Mesenchymal stem cell (in vitro differentiated cells and primary cell): Measurements from ENCODE around the gene AFAP1.

Experiments
- DNase-seq: peaks from one replicate; pipeline ENCODE4 v3.0.0-alpha.2; 2013
- H2AFZ ChIP-seq: one replicate; pipeline ENCODE4 v1.6.1; 2013; ENCODE audit warnings: low read depth, mild to moderate bottlenecking, control low read depth, inconsistent platforms, low read length, moderate library complexity
- H2AK5ac ChIP-seq: 2 replicates; pipeline ENCODE4 v1.6.1; 2013; ENCODE audit warnings: low read length, moderate library complexity, mild to moderate bottlenecking, inconsistent platforms; ENCODE audit not compliant: severe bottlenecking
- H2BK120ac ChIP-seq: one replicate; pipeline ENCODE4 v1.6.1; 2013; ENCODE audit warnings: low read depth, mild to moderate bottlenecking, inconsistent platforms, low read length, moderate library complexity
- H2BK12ac ChIP-seq, 2 experiments: one replicate each; pipeline ENCODE4 v1.6.1; 2013; ENCODE audit warnings: inconsistent platforms in 2 of 2, low read length in 2 of 2, mild to moderate bottlenecking in 2 of 2, moderate library complexity in 2 of 2, control low read depth in 1 of 2
- H2BK15ac ChIP-seq: one replicate; pipeline ENCODE4 v1.6.1; 2013; ENCODE audit warnings: mild to moderate bottlenecking, low read depth, inconsistent platforms; ENCODE audit not compliant: poor library complexity, severe bottlenecking
- H2BK5ac ChIP-seq: 2 replicates; pipeline ENCODE4 v1.6.1; 2013; ENCODE audit warnings: low read depth, mild to moderate bottlenecking, low read length, control low read depth, inconsistent platforms; ENCODE audit not compliant: poor library complexity, severe bottlenecking
- H3K14ac ChIP-seq, 2 experiments: one replicate each; pipeline ENCODE4 v1.6.1; 2013; ENCODE audit warnings: inconsistent platforms in 2 of 2, low read length in 2 of 2, control low read depth in 1 of 2, mild to moderate bottlenecking in 1 of 2, moderate library complexity in 1 of 2
- H3K18ac ChIP-seq, 2 experiments: one replicate each; pipeline ENCODE4 v1.6.1; 2013; ENCODE audit warnings: inconsistent platforms in 2 of 2, low read length in 2 of 2, control low read depth in 1 of 2, low read depth in 1 of 2, mild to moderate bottlenecking in 1 of 2
- H3K23ac ChIP-seq, 2 experiments: one replicate each; pipeline ENCODE4 v1.6.1; 2013; ENCODE audit warnings: inconsistent platforms in 2 of 2, low read length in 2 of 2, mild to moderate bottlenecking in 2 of 2, moderate library complexity in 2 of 2, control low read depth in 1 of 2
- H3K27ac ChIP-seq: 2 replicates; pipeline ENCODE4 v1.5.1; 2013; ENCODE audit warnings: mild to moderate bottlenecking, moderate library complexity, low read length, control low read depth, inconsistent platforms; ENCODE audit not compliant: poor library complexity, severe bottlenecking
- H3K27me3 ChIP-seq, 2 experiments: 2 replicates each; pipeline versions ENCODE4 v1.6.1 to v1.7.0; 2013; ENCODE audit warnings: low read length in 2 of 2, mild to moderate bottlenecking in 2 of 2, moderate library complexity in 2 of 2, control low read depth in 1 of 2, inconsistent platforms in 1 of 2; ENCODE audit not compliant: control insufficient read depth in 1 of 2, insufficient read depth in 1 of 2
- H3K36me3 ChIP-seq, 2 experiments: 2 replicates each; pipeline versions ENCODE4 v1.6.1 to v1.7.0; 2013; ENCODE audit warnings: low read length in 2 of 2, control low read depth in 1 of 2, inconsistent platforms in 1 of 2, low read depth in 1 of 2, mild to moderate bottlenecking in 1 of 2; ENCODE audit not compliant: insufficient read depth in 2 of 2, control insufficient read depth in 1 of 2
- H3K4ac ChIP-seq, 2 experiments: one replicate each; pipeline ENCODE4 v1.6.1; 2013; ENCODE audit warnings: inconsistent platforms in 2 of 2, low read length in 2 of 2, mild to moderate bottlenecking in 2 of 2, moderate library complexity in 2 of 2, control low read depth in 1 of 2, low read depth in 1 of 2
- H3K4me1 ChIP-seq: 2 replicates; pipeline ENCODE4 v1.6.1; 2013; ENCODE audit warnings: low read depth, low read length, control low read depth; ENCODE audit not compliant: control insufficient read depth, insufficient read depth
- H3K4me2 ChIP-seq: 2 replicates; pipeline ENCODE4 v1.6.1; 2013; ENCODE audit warnings: low read length, mild to moderate bottlenecking, inconsistent platforms; ENCODE audit not compliant: poor library complexity, severe bottlenecking
- H3K4me3 ChIP-seq, 2 experiments: 2 replicates each; pipeline versions ENCODE4 v1.5.1 to v1.7.0; 2013; ENCODE audit warnings: low read length in 2 of 2, mild to moderate bottlenecking in 2 of 2, control low read depth in 1 of 2, low read depth in 1 of 2; ENCODE audit not compliant: insufficient read depth in 1 of 2
- H3K79me1 ChIP-seq: replicated peaks from 2 replicates; pipeline ENCODE4 v1.6.1; 2013; ENCODE audit warnings: mild to moderate bottlenecking, control low read depth, low read length, inconsistent platforms; ENCODE audit not compliant: poor library complexity, severe bottlenecking
- H3K9ac ChIP-seq: 2 replicates; pipeline ENCODE4 v1.7.0; 2013; ENCODE audit warnings: mild to moderate bottlenecking, low read length, moderate library complexity
- H3K9me3 ChIP-seq: 2 replicates; pipeline ENCODE4 v1.7.0; 2013; ENCODE audit warnings: mild to moderate bottlenecking, low read length; ENCODE audit not compliant: control insufficient read depth
- H4K8ac ChIP-seq: one replicate; pipeline ENCODE4 v1.6.1; 2013; ENCODE audit warnings: inconsistent platforms, mild to moderate bottlenecking, low read length, moderate library complexity
- H4K91ac ChIP-seq: one replicate; pipeline ENCODE4 v1.6.1; 2013; ENCODE audit warnings: mild to moderate bottlenecking, low read length, inconsistent platforms
- WGBS: methylation state at CpG from one replicate; pipeline ENCODE4 v1.1.7; 2013; ENCODE audit warnings: mixed read lengths; 5-methylcytosine and 5-hydroxymethylcytosine counted together

Gene AFAP1

GRCh38 chr4:7775396-7775795 is 164.3 kb downstream of the AFAP1 start:
- Histone ChIP-seq H3K9me3 (no peaks in the 10 kb centered on the region), H3K27me3 (no peaks in the 10 kb centered on the region), H3K18ac (no peak overlapping the region), H3K9ac (no peak overlapping the region), H2BK5ac (no peak overlapping the region), H3K4me2 (no peak overlapping the region), H3K14ac (no peak overlapping the region), H3K4me3 (no peak overlapping the region), H3K27ac (no peak overlapping the region), H3K4ac (no peak overlapping the region), H3K79me1 (peaks cover 56% of the 10 kb centered on the region), H2AK5ac (no peak overlapping the region), H2BK120ac (no peak overlapping the region), H3K4me1 (peaks cover 6% of the 10 kb centered on the region), H4K91ac (no peak overlapping the region), H3K23ac (no peak overlapping the region), H4K8ac (no peak overlapping the region), H2BK15ac (no peak overlapping the region), H2BK12ac (no peak overlapping the region), H2AFZ (no peak overlapping the region), H3K36me3 (peaks cover 77 to 89% of the 10 kb centered on the region in 2 experiments)
- DNase-seq = no peak
- over 99% methylated on average over 9 of the region's 9 CpGs for WGBS

DNA sequence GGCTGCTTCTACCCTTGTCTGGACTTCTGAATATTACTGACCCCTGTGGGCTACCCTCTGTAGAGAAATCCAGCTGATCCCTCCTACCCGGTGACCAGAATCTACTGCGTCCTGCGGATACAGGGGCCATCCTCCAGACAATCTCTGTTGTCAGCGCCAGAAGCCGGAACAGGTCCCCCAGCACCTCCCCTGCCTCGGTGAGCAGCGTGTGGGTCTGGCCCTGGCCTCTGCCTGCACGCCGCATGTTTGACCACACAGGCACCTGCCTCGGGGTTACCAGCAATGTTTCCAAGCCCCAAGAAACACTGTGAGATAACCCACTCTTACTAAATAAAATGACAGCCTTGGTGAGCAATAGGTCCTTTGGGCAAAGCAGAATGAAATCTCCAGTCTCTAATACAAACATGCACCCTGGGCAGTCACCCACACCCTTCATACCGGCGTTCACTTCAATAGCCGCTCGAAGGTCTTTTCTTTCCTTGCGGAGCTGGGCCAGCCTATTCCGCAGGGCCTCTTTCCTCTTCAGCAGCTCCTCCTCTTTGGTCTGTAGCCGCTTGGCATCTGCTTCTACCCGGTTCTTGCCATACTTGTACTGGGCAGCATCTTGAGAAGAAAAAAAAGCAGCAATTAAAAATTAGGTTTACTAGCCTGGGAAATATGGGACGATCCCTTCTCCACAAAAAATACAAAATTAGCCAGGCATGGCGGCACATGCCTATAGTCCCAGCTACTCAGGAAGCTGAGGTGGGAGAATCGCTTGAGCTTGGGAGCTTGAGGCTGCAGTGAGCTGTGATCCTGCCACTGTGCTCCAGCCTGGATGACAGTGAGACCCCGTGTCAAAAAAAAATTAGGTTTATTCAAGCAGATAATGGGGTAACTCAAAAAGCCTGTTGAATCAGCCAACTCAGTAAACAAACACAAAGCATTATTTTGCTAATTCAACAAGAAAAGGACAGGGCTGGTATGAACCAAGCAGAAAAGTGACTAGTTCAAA is 165.1 kb downstream of the AFAP1 start:
- Histone ChIP-seq H3K4me3 (no peak overlapping the region), H4K8ac (no peak overlapping the region), H3K9me3 (no peaks in the 10 kb centered on the region), H3K36me3 (peaks cover 85 to 91% of the 10 kb centered on the region in 2 experiments), H4K91ac (no peak overlapping the region), H3K4me1 (peaks cover 6% of the 10 kb centered on the region), H2BK5ac (no peak overlapping the region), H3K9ac (no peak overlapping the region), H3K27me3 (no peaks in the 10 kb centered on the region), H2AK5ac (no peak overlapping the region), H3K79me1 (peaks cover 62% of the 10 kb centered on the region), H3K4me2 (no peak overlapping the region), H3K27ac (no peak overlapping the region), H3K23ac (no peak overlapping the region), H2AFZ (no peak overlapping the region), H3K14ac (no peak overlapping the region), H2BK15ac (no peak overlapping the region), H3K18ac (no peak overlapping the region), H3K4ac (no peak overlapping the region), H2BK12ac (no peak overlapping the region), H2BK120ac (no peak overlapping the region)
- DNase-seq = no peak
- WGBS = 98% methylated on average over 19 of the region's 22 CpGs

DNA sequence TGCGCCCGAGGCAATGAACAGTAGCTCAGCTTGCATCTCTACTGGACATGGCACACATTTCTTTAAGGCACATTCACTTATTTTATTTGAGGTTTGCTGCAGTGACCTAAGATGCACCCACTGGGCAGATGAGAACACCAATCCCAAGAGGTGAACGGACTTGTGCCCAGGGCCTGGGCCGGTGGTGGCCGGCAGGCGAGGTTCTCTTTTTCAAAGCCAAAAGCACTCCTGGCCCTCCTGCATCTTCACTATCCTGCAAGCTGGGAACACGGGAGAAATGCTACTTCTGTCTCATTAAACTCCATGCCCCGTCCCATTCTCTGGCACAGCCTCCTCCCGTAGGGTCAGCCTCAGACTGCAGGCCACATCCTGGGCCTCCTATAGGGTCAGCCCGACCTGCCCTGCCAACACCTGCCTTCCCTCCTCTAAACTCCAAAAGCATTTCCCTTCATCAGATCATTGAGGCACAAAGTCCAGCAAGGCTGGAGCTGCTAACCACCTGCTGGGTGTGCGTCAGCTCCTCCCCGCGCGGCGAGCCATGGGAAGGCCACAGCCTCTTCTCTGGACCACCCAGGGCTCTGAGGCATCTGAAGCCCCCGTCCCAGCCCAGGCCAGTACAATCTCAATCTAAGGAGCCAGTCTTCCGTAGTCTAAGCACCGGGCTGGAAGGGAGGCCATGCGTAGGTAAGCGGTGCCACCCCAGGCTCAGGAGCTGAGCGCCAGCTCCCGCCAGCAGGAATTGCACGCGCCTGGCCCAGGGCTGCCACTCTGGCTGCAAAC is 166.1 kb downstream of the AFAP1 start:
- H3K4me1 ChIP-seq = peaks cover 6% of the 10 kb centered on the region
- no peak overlapping the region for H2BK12ac ChIP-seq
- no peak for DNase-seq
- no peak overlapping the region for H2BK120ac ChIP-seq
- no peak overlapping the region for H2BK15ac ChIP-seq
- no peak overlapping the region for H2AFZ ChIP-seq
- H3K4me2 ChIP-seq = no peak overlapping the region
- no peak overlapping the region for H3K18ac ChIP-seq
- no peak overlapping the region for H3K4me3 ChIP-seq
- WGBS = 96% methylated on average over 24 of the region's 24 CpGs
- H3K23ac ChIP-seq = no peak overlapping the region
- peaks cover 86 to 100% of the 10 kb centered on the region in 2 experiments for H3K36me3 ChIP-seq
- no peaks in the 10 kb centered on the region for H3K9me3 ChIP-seq
- no peak overlapping the region for H4K8ac ChIP-seq
- H3K4ac ChIP-seq = no peak overlapping the region
- no peak overlapping the region for H2BK5ac ChIP-seq
- H3K79me1 ChIP-seq = peaks cover 61% of the 10 kb centered on the region
- no peak overlapping the region for H3K14ac ChIP-seq
- H3K9ac ChIP-seq = no peak overlapping the region
- H3K27me3 ChIP-seq = no peaks in the 10 kb centered on the region
- H3K27ac ChIP-seq = no peak overlapping the region
- no peak overlapping the region for H4K91ac ChIP-seq
- H2AK5ac ChIP-seq = no peak overlapping the region
